Stimulated activated CD4-positive, alpha-beta T cell treated with anti-CD3 and anti-CD28 coated beads, TNF-alpha, amount 100 ng/mL, for 24 hours (primary cell): ENCODE data around the gene MCF2L.

Experiments used
- DNase-seq, 3 experiments: peaks; one replicate each; pipeline ENCODE4 v3.0.0-alpha.2; 2020; ENCODE audit warnings: low read depth in 3 of 3

The MCF2L gene

GRCh38 chr13:113031465-113031864 is 62.5 kb downstream of the MCF2L start:
- DNase-seq: no peak

- DNase-seq: no peak
These were observed 63.3 kb downstream of the MCF2L start for GRCh38 chr13:113032291-113032690.

- no peak for DNase-seq
These were observed 64.2 kb downstream of the MCF2L start for GRCh38 chr13:113033054-113033850.

DNA sequence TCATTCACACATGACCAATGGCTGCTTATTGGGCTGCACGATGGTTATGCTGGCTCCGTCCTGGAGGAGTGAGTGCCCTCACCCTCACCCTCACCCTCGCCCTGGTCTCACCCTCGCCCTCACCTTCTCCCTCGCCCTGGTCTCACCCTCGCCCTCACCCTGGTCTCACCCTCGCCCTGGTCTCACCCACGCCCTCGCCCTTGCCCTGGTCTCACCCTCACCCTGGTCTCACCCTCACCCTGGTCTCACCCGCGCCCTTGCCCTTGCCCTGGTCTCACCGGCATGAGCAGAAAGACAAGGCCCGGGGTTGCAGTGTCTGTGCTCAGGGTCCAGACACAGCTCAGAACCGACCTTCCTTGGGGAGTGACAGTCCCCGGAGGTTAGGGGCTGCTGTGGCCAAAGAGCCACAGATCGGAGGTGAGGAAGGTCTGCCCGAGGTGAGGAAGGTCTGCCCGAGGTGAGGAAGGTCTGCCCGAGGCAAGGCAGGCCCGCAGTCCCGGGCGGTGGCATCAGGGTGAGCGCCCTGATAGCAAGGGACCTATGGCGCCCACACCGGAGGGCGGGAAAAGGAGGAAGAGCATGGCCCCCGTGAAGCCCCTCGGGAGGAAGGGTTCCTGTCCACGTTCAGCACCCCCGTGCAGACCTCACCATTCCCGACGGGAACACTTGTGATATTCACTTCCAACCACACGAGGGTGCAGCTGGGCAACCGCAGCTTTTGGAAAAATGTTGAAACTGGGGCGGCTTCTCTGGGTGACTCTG is 65.6 kb downstream of the MCF2L start:
- no peak for DNase-seq

- no peak for DNase-seq
These were observed 66.3 kb downstream of the MCF2L start for GRCh38 chr13:113035213-113035800.

- DNase-seq: no peak
These were observed 67.4 kb downstream of the MCF2L start for GRCh38 chr13:113036401-113036800.

GRCh38 chr13:113040031-113040430 is 71.0 kb downstream of the MCF2L start:
- DNase-seq: no peak

DNA sequence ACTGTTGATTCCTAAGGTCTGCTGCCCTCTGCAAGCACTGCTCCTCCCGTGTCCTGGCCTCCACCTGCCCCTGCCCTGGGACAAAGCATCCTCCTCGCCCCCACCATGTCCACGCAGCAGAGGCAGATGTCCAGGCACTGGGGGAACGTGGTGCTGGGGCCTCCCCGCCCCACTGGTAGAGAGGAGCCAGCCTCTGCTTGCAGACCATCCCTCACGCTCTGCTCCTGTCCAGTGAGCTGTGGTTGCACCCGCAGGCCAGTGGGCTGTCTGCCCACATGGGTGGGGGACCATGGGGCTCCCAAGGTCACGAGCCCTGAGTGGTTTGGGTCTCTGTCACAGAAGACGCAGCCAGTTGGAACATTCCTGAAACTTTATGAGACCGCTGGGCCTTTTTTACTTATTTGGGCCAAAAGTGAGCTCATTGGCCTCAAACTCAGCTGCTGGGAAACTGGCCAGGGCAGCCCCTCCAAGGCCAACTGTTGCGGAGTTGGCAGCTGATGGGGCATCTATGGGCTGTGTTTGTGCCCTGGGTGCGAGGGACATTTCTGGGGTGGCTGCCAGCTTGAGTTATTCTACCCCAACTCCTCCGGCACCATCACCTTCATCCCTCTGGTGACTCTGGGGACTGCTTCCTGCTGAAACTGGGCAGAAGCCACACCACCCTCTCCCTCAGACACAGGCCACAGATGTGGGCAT is 71.7 kb downstream of the MCF2L start:
- no peak for DNase-seq

GRCh38 chr13:113041293-113041690 is 72.3 kb downstream of the MCF2L start:
- no peak for DNase-seq

DNA sequence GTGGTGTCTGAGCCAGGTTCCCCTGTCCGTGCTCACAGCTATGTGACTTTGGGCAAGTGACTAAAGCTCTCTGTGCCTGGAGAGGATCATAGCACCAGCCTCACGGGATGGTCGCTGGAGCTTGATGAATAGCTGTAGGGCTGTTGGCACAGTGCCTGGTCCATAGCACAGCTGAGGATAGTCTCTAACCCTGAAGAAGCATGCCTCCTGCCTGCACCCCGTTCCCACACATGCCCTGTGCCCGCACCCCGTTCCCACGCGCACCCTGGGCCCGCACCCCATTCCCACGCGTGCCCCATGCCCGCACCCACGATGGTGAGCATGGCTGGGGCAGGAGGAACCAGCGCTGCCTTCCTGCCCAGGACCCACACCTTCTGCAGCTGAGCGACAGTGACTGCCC is 72.9 kb downstream of the MCF2L start:
- DNase-seq: no peak

DNA sequence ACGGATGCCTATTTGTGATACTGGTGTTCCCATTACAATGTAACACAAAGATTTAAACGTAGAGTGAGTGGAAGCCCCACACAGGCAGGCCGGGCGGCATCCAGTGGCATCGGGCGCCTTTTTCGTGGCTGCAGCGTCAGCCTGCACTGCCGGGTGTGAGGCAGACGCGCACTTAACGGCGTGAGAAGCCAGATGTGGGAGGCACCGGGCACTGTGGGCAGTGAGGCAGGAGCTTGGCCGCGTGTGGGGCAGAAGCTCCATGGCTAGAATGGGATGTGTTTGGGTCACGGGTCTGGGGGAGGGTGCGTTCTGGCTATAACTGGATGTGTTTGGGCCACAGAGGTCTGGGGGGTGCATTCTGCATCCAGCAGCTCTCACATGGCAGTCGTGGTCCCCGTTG is 73.4 kb downstream of the MCF2L start:
- DNase-seq: no peak

DNA sequence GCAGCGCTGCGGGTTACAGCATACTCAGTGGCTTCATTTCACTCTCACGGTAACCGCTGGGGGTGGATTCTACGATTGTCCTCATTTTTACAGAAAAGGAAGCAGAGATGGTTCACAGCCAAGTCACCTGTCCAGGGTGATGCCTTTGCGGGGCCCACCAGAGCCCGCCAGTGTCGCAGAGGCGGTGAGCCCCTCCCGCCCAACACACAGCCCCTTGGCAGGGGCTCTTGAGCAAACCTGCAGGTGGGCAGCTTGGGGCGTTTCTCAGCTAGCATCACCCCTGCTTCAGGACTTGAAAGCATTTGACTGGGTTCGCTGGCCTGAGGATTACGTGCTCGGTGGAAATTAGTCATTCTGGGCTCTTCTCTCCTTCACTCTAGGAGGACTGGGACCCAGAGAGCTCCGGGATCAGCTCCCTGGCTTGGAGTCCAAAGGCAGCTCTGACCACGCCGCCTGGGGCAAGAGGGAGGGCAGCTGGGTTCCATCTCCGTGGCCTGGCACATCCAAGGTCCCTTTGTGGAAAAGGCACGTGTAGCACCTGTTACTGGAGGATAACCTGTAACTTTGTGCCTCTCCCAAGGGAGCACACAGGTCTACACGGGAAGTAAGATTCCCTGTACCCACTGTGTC is 74.1 kb downstream of the MCF2L start:
- no peak for DNase-seq

- no peak for DNase-seq
These were observed 74.9 kb downstream of the MCF2L start for GRCh38 chr13:113043931-113044330.

GRCh38 chr13:113044391-113045114 is 75.5 kb downstream of the MCF2L start:
- no peak for DNase-seq

- DNase-seq: no peak
These were observed 76.5 kb downstream of the MCF2L start for GRCh38 chr13:113045251-113046127.

GRCh38 chr13:113046128-113046882 is 77.3 kb downstream of the MCF2L start:
- no peak for DNase-seq

DNA sequence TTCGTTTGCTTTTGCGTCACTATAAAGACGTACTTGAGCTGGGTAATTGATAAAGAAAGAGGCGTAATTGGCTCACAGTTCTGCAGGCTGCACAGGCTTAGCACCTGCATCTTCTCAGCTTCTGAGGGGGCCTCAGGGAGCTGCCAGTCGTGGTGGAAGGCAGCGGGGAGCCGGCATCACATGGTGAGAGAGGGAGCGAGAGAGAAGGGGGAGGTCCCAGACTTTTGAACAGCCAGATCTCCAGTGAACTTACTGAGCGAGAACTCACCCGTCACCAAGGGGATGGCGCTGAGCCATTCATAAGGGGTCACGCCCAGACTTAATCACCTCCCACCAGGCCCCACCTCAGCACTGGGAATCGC is 77.8 kb downstream of the MCF2L start:
- DNase-seq: no peak

DNA sequence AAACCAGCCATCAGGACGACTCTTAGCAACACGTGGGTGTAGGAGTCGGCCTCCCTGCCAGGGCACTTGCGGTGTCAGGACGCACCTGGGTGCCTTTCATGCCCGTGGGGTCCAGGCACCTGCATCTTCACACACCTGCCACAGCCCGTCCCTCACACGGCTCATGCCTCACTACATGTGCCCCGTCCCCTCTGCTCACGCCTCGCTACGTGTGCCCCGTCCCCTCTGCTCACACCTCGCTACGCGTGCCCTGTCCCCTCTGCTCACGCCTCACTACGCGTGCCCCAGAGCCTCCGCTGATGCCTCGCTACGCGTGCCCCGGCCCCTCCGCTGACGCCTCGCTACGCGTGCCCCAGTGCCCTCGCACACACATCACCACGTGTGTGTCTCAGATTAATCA is 78.6 kb downstream of the MCF2L start:
- DNase-seq: no peak

GRCh38 chr13:113048766-113049165 is 79.8 kb downstream of the MCF2L start:
- DNase-seq: no peak
